Kasumi-1 (cell line): Measurements from ENCODE around the gene L3MBTL1.

ENCODE experiments used
- DNase-seq, 2 experiments: peaks; one replicate each; lab custom pipeline; 2025; lab: John Stamatoyannopoulos, UW

The L3MBTL1 gene

GRCh38 chr20:43535370-43536004 is 28.0 kb downstream of the L3MBTL1 start:
- no peak for DNase-seq

GRCh38 chr20:43536041-43536816 is 28.7 kb downstream of the L3MBTL1 start:
- no peak for DNase-seq

GRCh38 chr20:43536817-43537440 is 29.4 kb downstream of the L3MBTL1 start:
- no peak for DNase-seq

- peak; percentile 30 to 59 for DNase-seq
These were observed 30.7 kb downstream of the L3MBTL1 start for GRCh38 chr20:43537921-43538877.

GRCh38 chr20:43538878-43539700 is 31.6 kb downstream of the L3MBTL1 start:
- no peak for DNase-seq

- no peak for DNase-seq
These were observed 32.6 kb downstream of the L3MBTL1 start for GRCh38 chr20:43539975-43540672.

GRCh38 chr20:43540673-43541060 is 33.2 kb downstream of the L3MBTL1 start:
- no peak for DNase-seq

GRCh38 chr20:43541214-43541613 is 33.7 kb downstream of the L3MBTL1 start:
- DNase-seq: no peak

GRCh38 chr20:43542161-43542560 is 34.7 kb downstream of the L3MBTL1 start:
- no peak for DNase-seq

GRCh38 chr20:43542674-43543073 is 35.2 kb downstream of the L3MBTL1 start:
- DNase-seq: no peak

GRCh38 chr20:43543138-43543537 is 35.6 kb downstream of the L3MBTL1 start:
- DNase-seq: no peak

- DNase-seq: no peak
These were observed 37.0 kb downstream of the L3MBTL1 start for GRCh38 chr20:43544501-43544900.

- no peak for DNase-seq
These were observed 38.5 kb downstream of the L3MBTL1 start for GRCh38 chr20:43545837-43546578.

- no peak for DNase-seq
These were observed 40.9 kb downstream of the L3MBTL1 start for GRCh38 chr20:43548273-43548880.

- no peak for DNase-seq
These were observed 42.0 kb downstream of the L3MBTL1 start for GRCh38 chr20:43549416-43550065.

- DNase-seq: no peak
These were observed 43.0 kb downstream of the L3MBTL1 start for GRCh38 chr20:43550456-43550855.

- no peak for DNase-seq
These were observed 46.9 kb downstream of the L3MBTL1 start for GRCh38 chr20:43554369-43554768.

- no peak for DNase-seq
These were observed 51.1 kb downstream of the L3MBTL1 start, which contains the start of gene SGK2 for GRCh38 chr20:43558412-43559146. SGK2 (plus strand) TSS chr20:43559027; CDS start chr20:43566496, 7,469 bp downstream.
